ENCODE data around the gene TNRC18. TPM values are rescaled to one million over a fixed set of nuclear protein-coding genes. Genes with fewer than 3 reads are reported as not detected.
A peak's percentile ranks its signal among the peaks of the same experiment; 100 is the strongest.

Gene TNRC18
- polyA plus RNA-seq, 4 donors = 5.4 to 89.8 (median 29.2) TPM

DNA sequence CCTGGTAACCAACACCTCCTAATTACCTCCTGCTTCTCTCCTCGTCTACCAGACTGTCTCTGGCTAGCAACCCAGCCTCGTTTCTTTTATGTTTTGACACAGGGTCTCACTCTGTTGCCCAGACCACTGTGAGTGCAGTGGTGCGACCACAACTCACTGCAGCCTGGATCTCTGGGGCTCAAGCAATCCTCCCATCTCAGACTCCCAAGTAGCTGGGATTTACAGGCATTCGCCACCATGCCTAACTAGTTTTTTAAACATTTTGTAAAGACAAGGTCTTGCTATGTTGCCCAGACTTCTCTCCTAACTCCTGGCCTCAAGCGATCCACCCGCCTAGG lies 10.2 kb downstream of the TNRC18 start:
- WGBS, 3 donors = 66 to 71% (median 68%) methylated on average over 6 of the region's 6 CpGs
- FAIRE-seq (no peak), DNase-seq (no peak)
- no peak overlapping the region for H3K4me3 ChIP-seq (ENCODE audit: low read depth in 1 of 3, low read length in 3 of 3)
- H3K9me3 ChIP-seq (ENCODE audit: control insufficient read depth in 2 of 2, insufficient read depth in 1 of 2, low read depth in 1 of 2, low read length in 1 of 2) = no peaks in the 10 kb centered on the region
- no peaks in the 10 kb centered on the region for H3K27me3 ChIP-seq (ENCODE audit: control insufficient read depth in 3 of 3, insufficient read depth in 3 of 3, low read length in 3 of 3)
- peak overlapping the region in 1 of 3 donors; percentile 8 for H3K27ac ChIP-seq (ENCODE audit: low read depth in 1 of 3, low read length in 2 of 3)
- H3K36me3 ChIP-seq (ENCODE audit: control insufficient read depth in 3 of 3, insufficient read depth in 2 of 3, low read depth in 1 of 3, low read length in 3 of 3) = peaks cover 0 to 59% (median 0%) of the 10 kb centered on the region in 3 donors
- peaks cover 0 to 10% (median 3%) of the 10 kb centered on the region in 3 donors for H3K4me1 ChIP-seq (ENCODE audit: control insufficient read depth in 3 of 3, insufficient read depth in 2 of 3, low read depth in 1 of 3, low read length in 2 of 3)

DNA sequence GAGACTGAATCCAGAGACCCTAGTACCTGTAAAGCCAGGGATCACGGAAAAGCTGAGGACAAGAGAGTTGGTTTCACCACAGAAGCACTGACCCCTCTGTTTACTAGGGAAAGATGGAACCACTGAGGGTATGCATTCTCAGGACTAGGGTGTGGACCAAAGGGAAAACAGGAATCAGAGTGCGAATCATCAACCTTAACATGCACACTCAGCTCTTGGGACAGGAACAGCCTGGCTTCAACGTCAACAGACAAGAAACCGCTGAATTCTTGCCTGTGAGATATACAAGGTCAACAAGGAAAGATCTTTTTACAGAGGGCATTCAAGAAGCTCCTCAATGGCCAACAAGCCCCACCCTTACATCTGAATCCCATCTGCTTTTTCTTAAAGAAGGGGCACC lies 14.9 kb downstream of the TNRC18 start:
- Histone ChIP-seq H3K27ac (ENCODE audit: low read depth in 1 of 3, low read length in 2 of 3) (no peak overlapping the region), H3K36me3 (ENCODE audit: control insufficient read depth in 3 of 3, insufficient read depth in 2 of 3, low read depth in 1 of 3, low read length in 3 of 3) (peaks cover 0 to 70% (median 2%) of the 10 kb centered on the region in 3 donors), H3K9me3 (ENCODE audit: control insufficient read depth in 2 of 2, insufficient read depth in 1 of 2, low read depth in 1 of 2, low read length in 1 of 2) (no peaks in the 10 kb centered on the region), H3K27me3 (ENCODE audit: control insufficient read depth in 3 of 3, insufficient read depth in 3 of 3, low read length in 3 of 3) (no peaks in the 10 kb centered on the region), H3K4me1 (ENCODE audit: control insufficient read depth in 3 of 3, insufficient read depth in 2 of 3, low read depth in 1 of 3, low read length in 2 of 3) (peaks cover 0 to 5% (median 0%) of the 10 kb centered on the region in 3 donors), H3K4me3 (ENCODE audit: low read depth in 1 of 3, low read length in 3 of 3) (no peak overlapping the region)
- 74 to 78% (median 76%) methylated on average over 4 of the region's 4 CpGs for WGBS, 3 donors
- FAIRE-seq = no peak
- no peak for DNase-seq

GRCh38 chr7:5406957-5407945 lies 16.4 kb downstream of the TNRC18 start:
- H3K27ac ChIP-seq (ENCODE audit: low read depth in 1 of 3, low read length in 2 of 3) = no peak overlapping the region

GRCh38 chr7:5404421-5404826 lies 19.2 kb downstream of the TNRC18 start:
- Histone ChIP-seq H3K4me3 (ENCODE audit: low read depth in 1 of 3, low read length in 3 of 3) (no peak overlapping the region), H3K27me3 (ENCODE audit: control insufficient read depth in 3 of 3, insufficient read depth in 3 of 3, low read length in 3 of 3) (no peaks in the 10 kb centered on the region), H3K4me1 (ENCODE audit: control insufficient read depth in 3 of 3, insufficient read depth in 2 of 3, low read depth in 1 of 3, low read length in 2 of 3) (peaks cover 0 to 7% (median 5%) of the 10 kb centered on the region in 3 donors), H3K27ac (ENCODE audit: low read depth in 1 of 3, low read length in 2 of 3) (no peak overlapping the region), H3K9me3 (ENCODE audit: control insufficient read depth in 2 of 2, insufficient read depth in 1 of 2, low read depth in 1 of 2, low read length in 1 of 2) (peaks cover 0 to 4% of the 10 kb centered on the region in 2 donors), H3K36me3 (ENCODE audit: control insufficient read depth in 3 of 3, insufficient read depth in 2 of 3, low read depth in 1 of 3, low read length in 3 of 3) (peaks cover 0 to 90% (median 2%) of the 10 kb centered on the region in 3 donors)
- DNase-seq (no peak), FAIRE-seq (no peak)
- WGBS, 3 donors = 68 to 83% (median 81%) methylated on average over 8 of the region's 8 CpGs

More at GRCh38 chr7:5406957-5407945, 16.4 kb downstream of the TNRC18 start:
- FAIRE-seq = no peak
- peaks cover 0 to 78% (median 2%) of the 10 kb centered on the region in 3 donors for H3K36me3 ChIP-seq (ENCODE audit: control insufficient read depth in 3 of 3, insufficient read depth in 2 of 3, low read depth in 1 of 3, low read length in 3 of 3)
- no peaks in the 10 kb centered on the region for H3K9me3 ChIP-seq (ENCODE audit: control insufficient read depth in 2 of 2, insufficient read depth in 1 of 2, low read depth in 1 of 2, low read length in 1 of 2)
- no peak overlapping the region for H3K4me3 ChIP-seq (ENCODE audit: low read depth in 1 of 3, low read length in 3 of 3)
- H3K4me1 ChIP-seq (ENCODE audit: control insufficient read depth in 3 of 3, insufficient read depth in 2 of 3, low read depth in 1 of 3, low read length in 2 of 3) = peaks cover 0 to 5% (median 0%) of the 10 kb centered on the region in 3 donors
- H3K27me3 ChIP-seq (ENCODE audit: control insufficient read depth in 3 of 3, insufficient read depth in 3 of 3, low read length in 3 of 3) = no peaks in the 10 kb centered on the region
- 77 to 82% (median 81%) methylated on average over 22 to 24 of the region's 24 CpGs for WGBS, 3 donors
- no peak for DNase-seq

DNA sequence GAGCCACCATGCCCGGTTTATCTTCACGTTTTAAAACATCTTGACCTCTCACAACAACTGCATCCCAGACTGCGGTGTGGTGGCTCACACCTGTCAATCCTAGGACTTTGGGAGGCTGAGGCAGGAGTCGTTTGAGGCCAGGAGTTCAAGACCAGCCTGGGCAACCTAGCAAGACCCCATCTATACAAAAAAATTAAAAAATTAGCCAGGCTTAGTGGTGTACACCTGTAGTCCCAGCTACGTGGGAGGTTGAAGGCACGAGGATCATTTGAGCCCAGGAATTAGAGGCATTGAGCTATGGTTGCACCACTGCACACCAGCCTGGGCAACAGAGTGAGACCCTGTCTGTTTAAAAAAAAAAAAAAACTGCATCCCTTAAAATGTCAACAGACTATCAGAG lies 20.2 kb downstream of the TNRC18 start:
- FAIRE-seq = no peak

DNA sequence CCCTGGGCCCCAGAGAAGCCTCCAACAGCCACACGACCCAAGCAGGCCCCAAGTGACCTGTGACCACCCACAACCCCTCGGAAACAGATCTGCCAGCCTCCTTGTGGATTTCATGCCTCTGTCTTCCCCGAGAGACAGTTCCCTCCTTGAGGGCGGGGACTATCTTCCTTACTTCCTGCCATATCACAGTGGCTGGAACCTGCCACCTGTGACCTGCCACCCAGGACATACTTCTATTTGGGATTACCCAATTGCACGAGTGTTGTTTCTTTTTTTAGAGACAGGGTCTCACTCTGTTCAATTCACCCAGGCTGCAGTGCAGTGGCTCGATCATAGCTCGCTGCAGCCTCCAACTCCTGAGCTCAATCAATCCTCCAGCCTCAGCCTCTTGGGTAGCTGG lies 25.9 kb downstream of the TNRC18 start:
- Histone ChIP-seq H3K27ac (ENCODE audit: low read depth in 1 of 3, low read length in 2 of 3) (peak overlapping the region in 2 of 3 donors; percentile 63 to 89), H3K4me3 (ENCODE audit: low read depth in 1 of 3, low read length in 3 of 3) (no peak overlapping the region), H3K9me3 (ENCODE audit: control insufficient read depth in 2 of 2, insufficient read depth in 1 of 2, low read depth in 1 of 2, low read length in 1 of 2) (peaks cover 0 to 4% of the 10 kb centered on the region in 2 donors), H3K27me3 (ENCODE audit: control insufficient read depth in 3 of 3, insufficient read depth in 3 of 3, low read length in 3 of 3) (no peaks in the 10 kb centered on the region), H3K36me3 (ENCODE audit: control insufficient read depth in 3 of 3, insufficient read depth in 2 of 3, low read depth in 1 of 3, low read length in 3 of 3) (peaks cover 8 to 90% (median 8%) of the 10 kb centered on the region in 3 donors), H3K4me1 (ENCODE audit: control insufficient read depth in 3 of 3, insufficient read depth in 2 of 3, low read depth in 1 of 3, low read length in 2 of 3) (peaks cover 0 to 7% (median 0%) of the 10 kb centered on the region in 3 donors)
- FAIRE-seq (no peak), DNase-seq (no peak)
- WGBS, 3 donors = 67 to 73% (median 71%) methylated on average over 7 of the region's 7 CpGs

More for the DNA sequence above, 20.2 kb downstream of the TNRC18 start:
- peaks cover 0 to 4% of the 10 kb centered on the region in 2 donors for H3K9me3 ChIP-seq (ENCODE audit: control insufficient read depth in 2 of 2, insufficient read depth in 1 of 2, low read depth in 1 of 2, low read length in 1 of 2)
- H3K36me3 ChIP-seq (ENCODE audit: control insufficient read depth in 3 of 3, insufficient read depth in 2 of 3, low read depth in 1 of 3, low read length in 3 of 3) = peaks cover 0 to 91% (median 2%) of the 10 kb centered on the region in 3 donors
- H3K27ac ChIP-seq (ENCODE audit: low read depth in 1 of 3, low read length in 2 of 3) = no peak overlapping the region
- no peak for DNase-seq
- 92 to 96% (median 94%) methylated on average over 6 of the region's 6 CpGs for WGBS, 3 donors
- H3K4me1 ChIP-seq (ENCODE audit: control insufficient read depth in 3 of 3, insufficient read depth in 2 of 3, low read depth in 1 of 3, low read length in 2 of 3) = peaks cover 0 to 7% (median 5%) of the 10 kb centered on the region in 3 donors
- H3K27me3 ChIP-seq (ENCODE audit: control insufficient read depth in 3 of 3, insufficient read depth in 3 of 3, low read length in 3 of 3) = no peaks in the 10 kb centered on the region
- H3K4me3 ChIP-seq (ENCODE audit: low read depth in 1 of 3, low read length in 3 of 3) = no peak overlapping the region

GRCh38 chr7:5396999-5397663 lies 26.5 kb downstream of the TNRC18 start:
- Histone ChIP-seq H3K4me3 (ENCODE audit: low read depth in 1 of 3, low read length in 3 of 3) (peak overlapping the region in 2 of 3 donors; percentile 37 to 45), H3K27ac (ENCODE audit: low read depth in 1 of 3, low read length in 2 of 3) (peak overlapping the region in 2 of 3 donors; percentile 63 to 89), H3K27me3 (ENCODE audit: control insufficient read depth in 3 of 3, insufficient read depth in 3 of 3, low read length in 3 of 3) (no peaks in the 10 kb centered on the region), H3K4me1 (ENCODE audit: control insufficient read depth in 3 of 3, insufficient read depth in 2 of 3, low read depth in 1 of 3, low read length in 2 of 3) (peaks cover 0 to 7% (median 0%) of the 10 kb centered on the region in 3 donors), H3K9me3 (ENCODE audit: control insufficient read depth in 2 of 2, insufficient read depth in 1 of 2, low read depth in 1 of 2, low read length in 1 of 2) (peaks cover 0 to 4% of the 10 kb centered on the region in 2 donors), H3K36me3 (ENCODE audit: control insufficient read depth in 3 of 3, insufficient read depth in 2 of 3, low read depth in 1 of 3, low read length in 3 of 3) (peaks cover 9 to 90% (median 11%) of the 10 kb centered on the region in 3 donors)
- 27 to 49% (median 30%) methylated on average over 26 to 30 of the region's 30 CpGs for WGBS, 3 donors
- FAIRE-seq (no peak), DNase-seq (peak; percentile 40 to 75)

DNA sequence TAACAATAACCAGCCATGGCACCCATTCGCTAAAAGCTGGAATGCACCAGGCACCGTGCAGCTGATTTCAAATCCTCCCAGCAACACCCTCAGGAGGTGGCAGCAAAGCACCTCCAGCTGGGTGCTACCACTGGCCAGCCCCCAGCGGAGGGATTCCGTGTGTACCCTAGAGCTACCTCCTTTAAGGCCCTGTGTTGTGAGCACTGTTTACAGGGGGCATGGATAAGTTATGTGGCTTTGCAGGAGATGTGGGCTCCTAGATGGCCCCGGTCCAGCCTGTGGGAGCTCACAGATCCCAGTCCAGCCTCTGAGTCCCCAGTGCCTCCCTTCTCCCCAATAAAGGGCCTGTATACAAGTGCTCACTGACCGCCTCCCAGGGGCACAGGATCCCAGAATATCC lies 27.1 kb downstream of the TNRC18 start:
- peaks cover 0 to 7% (median 0%) of the 10 kb centered on the region in 3 donors for H3K4me1 ChIP-seq (ENCODE audit: control insufficient read depth in 3 of 3, insufficient read depth in 2 of 3, low read depth in 1 of 3, low read length in 2 of 3)
- H3K27ac ChIP-seq (ENCODE audit: low read depth in 1 of 3, low read length in 2 of 3) = peak overlapping the region in 2 of 3 donors; percentile 42 to 89
- H3K27me3 ChIP-seq (ENCODE audit: control insufficient read depth in 3 of 3, insufficient read depth in 3 of 3, low read length in 3 of 3) = no peaks in the 10 kb centered on the region
- DNase-seq (no peak), FAIRE-seq (no peak)
- peak overlapping the region in 2 of 3 donors; percentile 37 to 45 for H3K4me3 ChIP-seq (ENCODE audit: low read depth in 1 of 3, low read length in 3 of 3)
- 55 to 72% (median 64%) methylated on average over 6 of the region's 6 CpGs for WGBS, 3 donors
- H3K36me3 ChIP-seq (ENCODE audit: control insufficient read depth in 3 of 3, insufficient read depth in 2 of 3, low read depth in 1 of 3, low read length in 3 of 3) = peaks cover 9 to 92% (median 11%) of the 10 kb centered on the region in 3 donors
- peaks cover 0 to 2% of the 10 kb centered on the region in 2 donors for H3K9me3 ChIP-seq (ENCODE audit: control insufficient read depth in 2 of 2, insufficient read depth in 1 of 2, low read depth in 1 of 2, low read length in 1 of 2)

Measured in small intestine (tissue), 7 donors.